GM19238 (cell line): ENCODE results near the gene TTC7B.

Source experiments
- DNase-seq: peaks from one replicate; pipeline ENCODE4 v3.0.0; 2011; ENCODE audit warnings: low spot score; ENCODE audit not compliant: insufficient read length

TTC7B gene

DNA sequence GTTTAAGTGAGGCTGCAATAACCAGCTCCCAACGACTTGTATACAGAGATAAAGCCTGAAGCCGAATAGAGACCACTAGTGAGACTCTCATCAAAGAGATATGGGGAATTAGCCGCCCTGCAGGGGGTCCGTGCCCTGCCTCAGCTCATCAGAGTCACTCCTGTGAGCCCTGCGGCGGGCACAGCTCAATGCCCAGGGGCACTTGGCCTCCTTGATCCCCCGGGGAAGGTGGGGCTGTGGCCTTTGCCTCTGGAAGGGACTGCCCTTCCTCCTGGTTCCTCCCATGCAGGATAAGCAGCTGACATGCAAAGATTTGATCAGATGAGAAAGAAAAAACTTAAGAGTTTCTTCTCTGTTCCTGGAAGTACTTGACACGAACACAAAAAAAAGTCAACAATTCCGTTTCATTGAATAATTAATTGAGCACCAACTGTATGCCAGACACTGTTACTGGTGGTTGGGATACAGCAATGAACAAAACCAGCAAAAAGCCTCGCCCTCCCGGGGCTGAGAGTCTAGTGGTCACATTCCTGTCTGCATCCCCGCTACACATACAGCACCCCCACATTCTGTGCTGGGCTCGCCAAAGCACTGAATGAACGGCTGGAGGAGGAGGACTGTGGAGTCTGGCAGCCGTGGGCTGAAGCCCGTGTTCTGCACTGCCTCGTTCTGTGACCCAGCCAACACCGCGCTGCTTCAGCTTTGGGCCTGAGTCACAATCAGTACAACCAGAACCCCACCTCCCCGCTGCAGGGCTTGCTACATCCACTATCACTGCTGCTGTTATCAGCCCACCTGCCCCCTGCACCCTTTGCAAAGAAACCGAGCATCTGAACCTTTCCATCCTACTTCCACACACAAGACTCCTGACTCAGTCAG, 10.3 kb downstream of the TTC7B start:
- no peak for DNase-seq

DNA sequence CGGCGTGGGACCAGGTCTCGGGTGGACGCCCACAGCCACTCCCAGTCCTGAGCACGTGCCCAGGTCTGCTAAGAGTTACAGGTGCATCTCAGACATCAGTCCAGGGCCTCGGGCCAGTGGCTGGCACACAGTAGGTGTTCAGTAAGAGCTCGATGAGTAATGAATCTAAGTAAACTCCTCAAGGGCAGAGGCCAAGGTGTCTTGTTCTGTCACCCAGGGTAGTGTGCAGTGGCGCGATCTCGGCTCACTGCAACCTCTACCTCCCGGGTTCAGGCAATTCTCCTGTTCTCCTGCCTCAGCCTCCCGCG, 11.2 kb downstream of the TTC7B start:
- no peak for DNase-seq

DNA sequence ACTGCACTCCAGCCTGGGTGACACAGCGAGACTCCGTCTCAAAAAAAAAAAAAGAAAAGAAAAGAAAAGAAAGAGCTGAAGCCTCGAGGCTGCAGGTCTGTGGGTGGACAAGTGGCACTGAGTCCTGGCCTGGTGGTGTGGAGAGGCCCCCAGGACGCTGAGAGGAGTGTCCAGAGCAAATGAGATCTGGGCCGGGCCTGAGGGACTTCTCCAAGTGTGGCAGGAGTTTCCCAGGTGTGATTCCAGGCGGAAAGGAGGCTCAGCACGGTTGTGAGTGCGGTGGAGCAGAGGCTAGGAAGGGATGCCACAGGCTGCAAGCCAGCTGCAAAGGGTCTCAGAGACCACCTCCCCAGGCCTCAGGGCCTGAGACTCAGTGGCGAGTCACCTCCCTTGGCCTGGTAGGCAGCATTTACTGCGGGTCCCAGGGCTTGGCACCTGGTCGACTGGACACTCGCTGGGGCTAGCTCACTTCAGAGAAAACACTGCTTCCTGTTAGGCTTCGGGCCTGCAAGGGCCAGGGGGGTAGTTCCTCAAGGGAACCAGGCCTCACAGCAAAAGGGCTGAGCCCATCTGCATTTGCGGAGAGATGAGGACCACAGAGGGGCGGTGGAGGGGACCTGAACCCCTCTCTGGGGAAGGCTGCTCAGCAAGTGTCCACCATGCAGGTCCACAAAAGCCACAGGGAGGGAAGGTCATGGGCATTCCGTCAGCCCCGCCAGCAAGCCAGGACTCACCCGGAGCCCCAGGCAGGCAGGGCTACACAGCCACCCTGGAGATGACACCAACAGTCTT, 11.7 kb downstream of the TTC7B start:
- DNase-seq, result no peak

GRCh38 chr14:90803249-90803648, 13.0 kb downstream of the TTC7B start:
- no peak for DNase-seq

DNA sequence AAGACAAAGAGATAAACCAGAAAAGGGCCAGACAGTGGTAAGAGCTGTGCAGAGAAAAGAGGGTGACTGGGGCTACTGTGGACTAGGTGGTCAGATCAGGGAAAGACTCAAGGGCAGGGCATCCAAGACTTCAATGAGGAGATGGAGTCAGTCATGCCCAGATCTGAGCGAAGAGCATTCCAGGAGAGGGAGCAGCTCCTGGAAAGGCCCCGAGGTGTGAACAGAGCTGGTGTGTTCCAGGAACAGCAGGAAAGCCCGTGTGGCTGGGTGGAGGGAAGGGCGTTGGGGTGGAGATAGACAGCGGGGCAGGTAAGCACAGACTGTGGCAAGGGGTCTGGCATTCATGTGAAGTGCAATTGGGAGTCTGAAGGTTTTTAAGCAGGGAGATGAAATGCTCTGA, 16.8 kb downstream of the TTC7B start:
- no peak for DNase-seq

- no peak for DNase-seq
Measured at GRCh38 chr14:90797919-90798318, 18.3 kb downstream of the TTC7B start.

DNA sequence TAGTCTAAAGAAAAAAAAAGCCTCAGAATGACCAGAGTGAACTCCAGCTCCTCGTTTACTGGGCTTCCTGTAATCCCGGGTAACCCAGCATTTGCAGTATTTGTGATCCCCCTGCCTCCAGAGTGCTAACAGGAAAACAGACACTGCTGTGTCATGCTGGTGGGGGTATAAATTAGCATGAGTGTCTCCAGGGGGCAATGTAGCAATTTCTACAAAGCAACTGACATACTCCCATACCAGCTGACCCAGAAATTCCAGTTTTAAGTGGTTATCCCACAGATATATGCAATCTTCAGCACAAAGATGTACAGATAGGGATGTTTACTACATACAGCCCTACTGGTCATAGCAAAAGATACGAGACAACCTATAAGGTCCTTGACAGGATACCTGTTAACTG, 18.8 kb downstream of the TTC7B start:
- DNase-seq, result no peak

DNA sequence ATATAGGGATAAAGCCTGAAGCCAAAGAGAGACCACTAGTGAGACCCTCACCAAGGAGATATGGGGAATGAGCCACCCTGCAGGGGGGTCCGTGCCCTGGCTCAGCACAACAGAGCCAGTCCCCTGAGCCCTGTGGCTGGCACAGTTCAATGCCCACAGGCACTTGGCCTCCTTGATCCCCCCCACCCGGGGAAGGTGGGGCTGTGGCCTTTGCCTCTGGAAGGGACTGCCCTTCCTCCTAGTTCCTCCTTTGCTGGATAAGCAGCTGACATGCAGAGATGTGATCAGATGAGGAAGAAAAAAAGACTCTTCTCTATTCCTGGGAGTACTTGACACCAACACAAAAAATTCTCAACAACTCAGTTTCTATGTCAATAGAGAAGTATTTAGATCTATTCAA, 19.9 kb downstream of the TTC7B start:
- no peak for DNase-seq

DNA sequence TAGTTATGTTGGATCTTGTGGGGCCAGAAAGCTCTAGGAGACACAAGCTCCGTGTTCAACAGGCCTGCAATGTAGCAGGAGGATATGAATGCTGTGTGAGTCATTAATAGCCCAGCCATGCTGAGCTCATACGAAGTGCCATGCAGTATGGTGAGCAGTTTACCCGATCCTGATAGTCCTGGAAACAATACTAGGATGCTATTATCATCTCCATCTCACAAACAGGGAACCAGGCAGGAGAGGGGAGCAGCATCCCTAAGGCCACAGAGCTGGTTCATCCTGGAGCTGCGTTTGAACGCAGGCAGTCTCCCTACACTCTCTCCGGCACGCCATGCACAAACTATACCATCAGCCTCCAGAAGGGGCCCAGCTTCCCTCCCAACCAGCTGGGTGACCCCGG, 20.5 kb downstream of the TTC7B start:
- DNase-seq, result no peak

DNA sequence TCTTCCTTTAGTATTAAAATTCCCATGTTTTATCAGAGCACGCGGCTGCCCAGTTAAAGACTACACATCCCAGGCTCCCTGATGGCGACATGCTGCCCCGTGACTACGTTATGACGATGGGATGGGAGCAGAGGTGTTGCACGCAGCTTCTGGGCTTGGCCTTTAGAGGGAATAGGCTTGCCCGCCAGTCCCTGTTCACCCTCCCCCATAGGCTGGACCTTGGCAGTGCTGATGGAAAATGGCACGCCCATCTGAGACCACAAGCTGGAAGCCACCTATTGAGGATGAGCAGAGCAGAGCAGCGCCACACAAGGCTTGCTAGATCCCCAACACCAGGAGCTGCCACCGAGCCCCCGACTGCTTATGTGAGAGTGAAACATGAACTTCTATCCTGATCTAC, 24.7 kb downstream of the TTC7B start:
- DNase-seq, result no peak

DNA sequence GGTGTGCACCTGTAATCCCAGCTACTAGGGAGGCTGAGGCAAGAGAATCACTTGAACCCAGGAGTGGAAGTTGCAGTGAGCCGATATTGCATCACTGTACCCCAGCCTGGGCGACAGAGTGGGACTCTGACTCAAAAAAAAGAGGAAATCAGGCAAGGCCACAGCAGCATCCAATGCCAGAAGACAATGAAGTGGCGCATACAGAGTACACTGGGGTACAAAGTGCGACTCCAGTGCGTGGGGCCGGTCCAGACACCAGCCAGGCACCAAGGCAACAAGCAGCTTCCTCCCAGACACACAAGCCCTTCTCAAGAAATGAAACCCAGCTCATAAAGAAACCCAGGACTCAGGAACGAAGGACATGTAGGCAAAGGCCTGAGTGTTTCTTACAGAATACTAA, 28.2 kb downstream of the TTC7B start:
- no peak for DNase-seq

DNA sequence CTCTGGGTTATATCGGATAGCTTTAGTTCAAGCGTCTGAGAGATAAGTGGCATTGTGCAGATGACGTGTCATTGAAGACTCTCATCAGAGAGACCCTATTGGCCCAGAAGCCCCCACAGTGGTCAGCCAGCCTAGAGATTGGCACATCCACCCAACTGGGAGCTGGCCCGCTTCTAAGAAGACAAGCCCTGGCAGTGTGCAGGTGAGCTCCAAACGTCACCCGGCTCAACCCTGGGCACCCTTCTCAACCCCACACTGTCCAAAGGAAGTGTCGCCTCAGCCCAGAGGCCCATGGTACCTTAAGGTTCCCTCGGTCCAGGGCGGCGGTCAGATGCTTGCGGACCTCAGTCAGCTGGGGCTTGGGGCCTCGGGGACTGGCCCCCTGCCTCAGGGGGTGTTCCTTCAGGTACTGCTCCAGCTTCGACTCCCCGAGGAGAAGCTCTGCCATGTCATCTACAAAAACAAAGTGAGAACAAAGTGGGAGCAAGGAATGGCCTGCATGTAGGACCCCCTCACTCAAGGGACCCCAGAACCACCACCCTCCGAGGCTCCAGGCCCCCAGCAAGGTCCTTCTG, 30.3 kb downstream of the TTC7B start:
- DNase-seq, result no peak

- DNase-seq, result no peak
Measured at GRCh38 chr14:90785471-90785870, 30.8 kb downstream of the TTC7B start.

- DNase-seq, result no peak
Measured at GRCh38 chr14:90784621-90785270, 31.5 kb downstream of the TTC7B start.

DNA sequence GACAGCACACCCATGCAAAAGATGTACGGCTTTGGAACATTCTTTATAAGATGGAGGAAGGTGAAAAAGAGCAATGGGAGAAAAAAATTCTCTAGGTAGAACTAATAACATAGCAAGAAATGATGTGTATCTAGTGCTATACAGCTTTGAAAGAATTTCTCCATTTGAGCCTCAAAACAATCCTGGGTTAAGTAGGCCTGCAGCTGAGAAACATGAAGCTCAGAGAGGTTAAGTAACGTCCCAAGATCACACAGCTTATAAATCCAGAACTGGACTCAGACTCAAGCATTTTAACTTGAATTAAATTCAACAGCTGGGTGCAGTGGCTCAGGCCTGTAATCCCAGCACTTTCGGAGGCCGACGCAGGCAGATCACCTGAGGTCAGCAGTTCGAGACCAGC, 32.9 kb downstream of the TTC7B start:
- no peak for DNase-seq

GRCh38 chr14:90782892-90783291, 33.3 kb downstream of the TTC7B start:
- no peak for DNase-seq

- DNase-seq, result no peak
Measured at GRCh38 chr14:90781876-90782275, 34.4 kb downstream of the TTC7B start.

DNA sequence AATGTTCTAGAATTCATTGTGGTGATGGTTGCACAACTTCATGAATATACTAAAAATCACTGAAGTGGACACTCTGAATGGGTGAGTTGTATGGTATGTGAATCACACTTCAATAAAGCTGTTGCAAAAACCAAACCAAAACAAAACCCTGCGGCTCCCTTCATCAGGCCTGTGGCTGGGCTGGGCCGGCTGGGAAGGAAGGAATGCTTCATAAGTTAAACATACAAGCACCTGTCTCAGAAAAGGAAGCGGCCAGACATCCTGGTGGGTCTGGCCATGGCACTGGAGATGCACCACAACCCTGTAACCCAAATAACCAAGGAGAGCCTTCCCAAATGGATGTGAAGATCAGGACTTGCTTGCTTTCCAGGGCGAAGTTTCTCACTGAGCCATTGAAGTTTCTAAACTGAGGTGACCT, 34.9 kb downstream of the TTC7B start:
- DNase-seq, result no peak

GRCh38 chr14:90780519-90780918, 35.7 kb downstream of the TTC7B start:
- DNase-seq, result no peak

DNA sequence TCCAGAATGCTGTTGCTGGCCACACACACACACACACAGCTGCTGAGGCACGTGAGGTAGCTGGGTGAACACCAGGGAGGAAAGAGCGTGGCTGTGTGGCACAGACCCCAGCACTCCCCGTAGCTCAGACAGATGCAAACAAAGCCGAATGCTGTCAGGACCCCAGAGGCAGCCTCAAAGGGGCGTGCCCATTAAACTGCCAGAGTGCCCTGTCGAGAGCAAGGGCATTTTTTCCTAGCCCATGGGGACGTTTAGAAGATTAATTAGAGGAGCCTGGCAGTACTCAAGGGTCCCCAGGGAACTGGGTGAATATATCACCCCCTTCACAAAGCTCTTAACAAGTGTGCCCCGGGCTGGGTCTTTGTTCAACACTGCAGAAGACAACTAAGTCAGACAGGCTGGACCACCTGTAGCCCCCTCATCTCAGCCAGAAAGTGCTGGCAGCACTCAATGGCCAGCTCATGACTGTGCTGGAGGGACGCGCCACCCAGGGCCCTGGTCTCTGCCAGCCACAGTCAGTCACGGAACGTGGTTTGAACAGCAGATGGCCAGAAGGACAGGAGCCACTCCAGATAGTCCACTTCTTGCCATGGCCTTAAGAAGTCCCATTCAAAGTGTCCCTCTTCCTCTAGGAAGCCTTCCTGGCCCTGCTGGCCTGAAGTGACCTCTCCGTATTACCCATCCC, 37.5 kb downstream of the TTC7B start:
- no peak for DNase-seq

DNA sequence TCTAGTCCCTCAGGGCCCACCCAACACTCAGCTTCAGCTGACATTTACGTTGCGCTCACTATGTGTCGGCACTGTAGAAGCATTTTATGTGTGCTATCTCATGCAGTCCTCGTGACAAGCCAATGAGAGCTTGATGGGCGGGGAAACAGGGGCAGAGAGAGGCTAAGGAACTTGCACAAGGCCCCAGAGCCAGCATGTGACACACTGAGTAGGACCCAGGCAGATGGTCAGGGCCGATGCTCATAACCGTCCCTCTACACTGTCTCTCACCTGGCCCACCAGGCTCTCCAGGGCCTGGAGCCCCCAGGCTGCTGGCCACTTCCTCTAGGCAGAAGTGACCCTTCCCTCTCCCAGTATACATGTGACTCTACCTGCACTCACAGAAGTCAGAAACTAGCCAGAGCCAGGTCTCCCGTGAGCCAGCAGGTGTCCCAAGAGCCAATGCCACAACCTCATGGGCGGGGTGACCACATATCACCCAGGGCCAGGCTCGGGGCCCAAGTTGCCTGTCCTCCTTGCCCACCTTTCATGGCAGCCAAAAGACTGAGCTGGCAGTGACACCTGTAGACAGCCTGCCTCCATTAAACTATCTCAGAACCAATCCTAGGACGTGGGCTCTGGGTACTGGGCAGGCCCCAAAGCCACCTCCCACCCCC, 38.3 kb downstream of the TTC7B start:
- no peak for DNase-seq
